HepG2 (cell line): Measurements from ENCODE around the gene SAMD4A. TPM values are rescaled to one million over a fixed set of nuclear protein-coding genes. Genes with fewer than 3 reads are reported as not detected.

Experiments used
- ATAC-seq: fragments of 200-7000 bp; cut with Tn5 transposase; 3 replicates; pipeline ENCODE4 v1.9.1; 2020; ENCODE audit warnings: mild to moderate bottlenecking, moderate library complexity
- BruUV-seq: library from RNA; stranded (reverse); fragments of 400-500 nt; replicated peaks from 2 replicates; lab custom pipeline; 2021; lab: Mats Ljungman, UMichigan
- CTCF ChIA-PET: fragments of 300-600 bp; formaldehyde crosslinking; extraction: SDS; loops from one replicate; lab custom pipeline; 2021; ENCODE audit warnings: low total read pairs, inconsistent platforms, low intra/inter-chr PET ratio; lab: Yijun Ruan, JAX
- POLR2A ChIA-PET: fragments of 350-600 bp; sonication (Branson Sonifier 250); formaldehyde crosslinking; loops from one replicate; lab custom pipeline; 2020; ENCODE audit warnings: antibody characterized with exemption, inconsistent platforms; lab: Yijun Ruan, JAX
- DNase-seq: peaks from one replicate; pipeline ENCODE4 v3.0.0-alpha.2; 2015; ENCODE audit warnings: low spot score
- FAIRE-seq: peaks from 3 replicates; lab custom pipeline; 2011; peaks lifted over from hg19 to GRCh38; lab: Jason Lieb, UNC
- H2AFZ ChIP-seq: one replicate; pipeline ENCODE4 v1.6.1; 2011; ENCODE audit warnings: low read length, inconsistent platforms
- H3K27ac ChIP-seq: fragments of 300-600 bp; 3 replicates; pipeline ENCODE4 v1.8.0; 2011; ENCODE audit warnings: mixed run types, mild to moderate bottlenecking, mixed read lengths, low read length, inconsistent platforms; ENCODE audit not compliant: insufficient read depth; ENCODE audit errors: extremely low read length
- H3K27me3 ChIP-seq, 2 experiments: fragments of 200-600 bp in 1 of 2; 2 replicates in 1 of 2; 3 replicates in 1 of 2; pipeline versions ENCODE4 v1.6.0 to v1.8.0; 2011; ENCODE audit warnings: low read length in 2 of 2, mild to moderate bottlenecking in 2 of 2, moderate library complexity in 2 of 2, inconsistent platforms in 1 of 2; ENCODE audit not compliant: insufficient read depth in 2 of 2, control insufficient read depth in 1 of 2
- H3K36me3 ChIP-seq, 2 experiments: fragments of 200-600 bp in 1 of 2; replicated peaks in 1 of 2; 2 replicates in 1 of 2; 3 replicates in 1 of 2; pipeline versions ENCODE4 v1.5.1 to v1.8.0; 2011; ENCODE audit warnings: low read length in 2 of 2, inconsistent platforms in 1 of 2; ENCODE audit not compliant: insufficient read depth in 2 of 2, control insufficient read depth in 1 of 2
- H3K4me1 ChIP-seq: 2 replicates; pipeline ENCODE4 v1.5.1; 2012; ENCODE audit warnings: low read length, inconsistent platforms; ENCODE audit not compliant: insufficient read depth
- H3K4me2 ChIP-seq: 2 replicates; pipeline ENCODE4 v1.6.0; 2011; ENCODE audit warnings: low read depth, low read length, inconsistent platforms
- H3K4me3 ChIP-seq, 3 experiments: fragments of 200-600 bp in 1 of 3; sonication (generic), shearing (Covaris generic) in 1 of 3; replicated peaks in 1 of 3; 2 replicates each; pipeline ENCODE4 v1.5.1; 2011 to 2016; ENCODE audit warnings: low read length in 3 of 3, inconsistent platforms in 2 of 3, low read depth in 2 of 3, mild to moderate bottlenecking in 2 of 3, control low read depth in 1 of 3, mixed read lengths in 1 of 3; ENCODE audit not compliant: insufficient read depth in 1 of 3
- H3K79me2 ChIP-seq: one replicate; pipeline ENCODE4 v1.6.1; 2011; ENCODE audit warnings: low read length, inconsistent platforms; ENCODE audit not compliant: insufficient read depth
- H3K9ac ChIP-seq: 2 replicates; pipeline ENCODE4 v1.6.0; 2011; ENCODE audit warnings: mild to moderate bottlenecking, low read depth, low read length, inconsistent platforms; ENCODE audit not compliant: insufficient read depth
- H3K9me3 ChIP-seq: 2 replicates; pipeline ENCODE4 v1.5.1; 2012; ENCODE audit warnings: mild to moderate bottlenecking, low read length
- H4K20me1 ChIP-seq: 2 replicates; pipeline ENCODE4 v1.6.0; 2011; ENCODE audit warnings: inconsistent platforms, mild to moderate bottlenecking, low read length, moderate library complexity; ENCODE audit not compliant: insufficient read depth
- DNMT3B ChIP-seq: conservative IDR thresholded peaks from 2 replicates; pipeline ENCODE4 v1.6.1; 2016; ENCODE audit warnings: missing biosample characterization, control low read depth
- NFIB ChIP-seq: sonication (generic); formaldehyde crosslinking; IDR thresholded peaks from 2 replicates; pipeline ENCODE4 v1.9.0; 2021; ENCODE audit warnings: missing genetic modification reagents, mild to moderate bottlenecking, borderline replicate concordance
- SMAD3 ChIP-seq: sonication (generic); formaldehyde crosslinking; IDR thresholded peaks from 2 replicates; pipeline ENCODE4 v1.4.0; 2020; ENCODE audit warnings: missing genetic modification reagents
- ZNF124 ChIP-seq: sonication (generic); formaldehyde crosslinking; IDR thresholded peaks from 2 replicates; pipeline ENCODE4 v1.4.0; 2020; ENCODE audit warnings: missing genetic modification reagents
- ZNF275 ChIP-seq: sonication (generic); formaldehyde crosslinking; IDR thresholded peaks from 2 replicates; pipeline ENCODE4 v1.8.0; 2022; ENCODE audit warnings: missing genetic modification reagents, mild to moderate bottlenecking, inconsistent platforms, borderline replicate concordance
- ZNF282 ChIP-seq: fragments of 450-650 bp; IDR thresholded peaks from 2 replicates; pipeline ENCODE4 v1.6.1; 2018; ENCODE audit not compliant: partially characterized antibody
- ZNF329 ChIP-seq: sonication (generic); formaldehyde crosslinking; IDR thresholded peaks from 2 replicates; pipeline ENCODE4 v1.9.0; 2021; ENCODE audit warnings: low read depth, mild to moderate bottlenecking, missing genetic modification reagents
- ZNF367 ChIP-seq: sonication (generic); formaldehyde crosslinking; IDR thresholded peaks from 2 replicates; pipeline ENCODE4 v1.4.0; 2020; ENCODE audit warnings: missing genetic modification reagents, borderline replicate concordance
- ZNF501 ChIP-seq: sonication (generic); formaldehyde crosslinking; IDR thresholded peaks from 2 replicates; pipeline ENCODE4 v1.5.1; 2020; ENCODE audit warnings: mild to moderate bottlenecking, moderate library complexity, missing genetic modification reagents
- ZNF670 ChIP-seq: sonication (generic); formaldehyde crosslinking; IDR thresholded peaks from 2 replicates; pipeline ENCODE4 v1.8.0; 2022; ENCODE audit warnings: mild to moderate bottlenecking, missing genetic modification reagents, borderline replicate concordance
- WGBS: methylation state at CpG from one replicate; pipeline ENCODE4 v1.1.6; 2017; ENCODE audit warnings: low lambda C conversion rate; 5-methylcytosine and 5-hydroxymethylcytosine counted together
- in situ Hi-C: cut with HindIII; loops from 2 replicates; pipeline ENCODE4 v1.10.0; 2017; ENCODE audit warnings: low pct_unique_long_range_greater_than_20kb; ENCODE audit not compliant: extremely low pct_ligation_motif_present
- intact Hi-C: fragments of 100-400 bp; cut with micrococcal nuclease; formaldehyde crosslinking; loops from one replicate; pipeline ENCODE4 v1.10.0; 2022; ENCODE audit not compliant: unreplicated experiment
- polyA plus RNA-seq, 8 experiments: library from polyadenylated mRNA; depleted of rRNA in 3 of 8; stranded (reverse) in 7 of 8; unstranded in 1 of 8; fragments of >200 nt; fragmentation: Illumina TruSeq in 4 of 8; extraction: Trizol in 4 of 8; gene quantifications; 2 replicates each; pipeline versions ENCODE4 v1.2.1 to v1.2.3, GENCODE V29; 2011 to 2016; ENCODE audit warnings: low read depth in 4 of 8, missing spikeins in 1 of 8, mixed read lengths in 1 of 8; ENCODE audit not compliant: insufficient read depth in 1 of 8
- total RNA-seq, 5 experiments: library from RNA; depleted of rRNA; stranded (reverse); fragments of >200 nt; fragmentation: Illumina TruSeq; extraction: Trizol; gene quantifications; 2 replicates each; pipeline ENCODE4 v1.2.3, GENCODE V29; 2016; ENCODE audit warnings: low read depth in 1 of 5
- TF ChIP-seq, protein P1 (sequence below): sonication (generic); formaldehyde crosslinking; IDR thresholded peaks from 2 replicates; pipeline ENCODE4 v1.5.0; 2020; ENCODE audit warnings: mild to moderate bottlenecking, missing genetic modification reagents, borderline replicate concordance

Gene SAMD4A
- total and polyA plus RNA-seq, 2 of the 13 experiments (the other 11 are each of a cell fraction or from before 2014, with no cell fraction given), result 11.8 to 13.0 TPM

DNA sequence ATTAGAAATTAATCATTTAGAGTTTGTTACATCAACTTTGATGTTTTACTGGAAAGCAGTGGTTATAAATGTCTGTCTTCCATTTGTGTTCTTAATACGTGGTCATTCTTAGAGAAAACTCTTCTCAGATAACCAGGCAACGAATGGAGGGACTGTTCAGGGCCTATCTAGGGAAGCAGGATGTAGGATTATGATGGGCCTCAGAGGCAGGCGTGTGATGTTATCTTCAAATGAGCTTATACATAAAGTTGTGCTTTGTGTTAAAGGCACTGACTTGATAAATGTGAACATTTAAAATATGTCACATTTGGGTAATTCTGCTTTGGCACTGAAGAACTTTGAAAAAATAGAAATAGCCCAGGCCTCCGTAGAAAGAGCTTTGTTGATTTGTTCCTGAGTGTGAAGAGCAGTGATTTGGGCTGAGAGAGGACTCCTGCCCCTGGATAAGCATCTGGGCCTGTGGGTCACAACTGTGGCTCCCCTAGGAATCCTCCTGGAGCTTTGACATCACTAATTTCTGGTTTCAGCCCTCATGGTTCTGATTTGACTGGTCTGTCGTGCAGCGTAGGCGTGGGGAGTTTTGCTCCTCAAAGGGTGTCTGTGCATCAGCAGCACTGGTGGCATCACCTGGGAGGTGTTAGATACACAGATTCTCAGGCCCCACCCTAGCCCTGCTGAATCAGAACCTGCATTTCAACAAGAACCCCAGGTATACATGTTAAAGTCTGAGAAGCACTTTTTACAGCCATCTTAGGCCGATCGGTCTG lies 55.4 kb downstream of the SAMD4A start (continued):
- no peak for TF ChIP-seq ZNF275
- TF ChIP-seq ZNF329 (CRISPR knock-in tag), result no peak
- TF ChIP-seq ZNF367 (CRISPR knock-in tag), result no peak
- no peak for TF ChIP-seq DNMT3B (CRISPR knock-in tag)
- no peak for TF ChIP-seq NFIB (CRISPR knock-in tag)
- no peak for TF ChIP-seq SMAD3 (CRISPR knock-in tag)
- no peak for TF ChIP-seq ZNF282
- TF ChIP-seq ZNF670 (CRISPR knock-in tag), result no peak
- no peak for TF ChIP-seq ZNF124 (CRISPR knock-in tag)

GRCh38 chr14:54623279-54624004 lies 56.5 kb downstream of the SAMD4A start:
- Histone ChIP-seq H3K4me3 (no peak overlapping the region), H3K36me3 (peaks cover 0 to 10% of the 10 kb centered on the region in 2 experiments; a peak in 1 of 5 replicates), H3K79me2 (peaks cover 46% of the 10 kb centered on the region), H3K4me1 (peaks cover 61% of the 10 kb centered on the region), H3K9ac (no peak overlapping the region), H2AFZ (no peak overlapping the region), H3K4me2 (no peak overlapping the region), H3K27me3 (no peaks in the 10 kb centered on the region), H4K20me1 (peaks cover 17% of the 10 kb centered on the region; the same call in 1 of the 2 replicates), H3K27ac (no peak overlapping the region), H3K9me3 (no peaks in the 10 kb centered on the region)
- no TSS peak for BruUV-seq
- ChIA-PET CTCF (no interaction called here), POLR2A (no interaction called here)
- FAIRE-seq (no peak), ATAC-seq (peak; percentile 25; the same call in 1 of the 3 replicates), DNase-seq (no peak)
- in situ Hi-C loops (no loop called here), intact Hi-C loops (no loop called here)
- 100% methylated on average over 1 of the region's 1 CpG for WGBS
- TF ChIP-seq, protein P1, sequence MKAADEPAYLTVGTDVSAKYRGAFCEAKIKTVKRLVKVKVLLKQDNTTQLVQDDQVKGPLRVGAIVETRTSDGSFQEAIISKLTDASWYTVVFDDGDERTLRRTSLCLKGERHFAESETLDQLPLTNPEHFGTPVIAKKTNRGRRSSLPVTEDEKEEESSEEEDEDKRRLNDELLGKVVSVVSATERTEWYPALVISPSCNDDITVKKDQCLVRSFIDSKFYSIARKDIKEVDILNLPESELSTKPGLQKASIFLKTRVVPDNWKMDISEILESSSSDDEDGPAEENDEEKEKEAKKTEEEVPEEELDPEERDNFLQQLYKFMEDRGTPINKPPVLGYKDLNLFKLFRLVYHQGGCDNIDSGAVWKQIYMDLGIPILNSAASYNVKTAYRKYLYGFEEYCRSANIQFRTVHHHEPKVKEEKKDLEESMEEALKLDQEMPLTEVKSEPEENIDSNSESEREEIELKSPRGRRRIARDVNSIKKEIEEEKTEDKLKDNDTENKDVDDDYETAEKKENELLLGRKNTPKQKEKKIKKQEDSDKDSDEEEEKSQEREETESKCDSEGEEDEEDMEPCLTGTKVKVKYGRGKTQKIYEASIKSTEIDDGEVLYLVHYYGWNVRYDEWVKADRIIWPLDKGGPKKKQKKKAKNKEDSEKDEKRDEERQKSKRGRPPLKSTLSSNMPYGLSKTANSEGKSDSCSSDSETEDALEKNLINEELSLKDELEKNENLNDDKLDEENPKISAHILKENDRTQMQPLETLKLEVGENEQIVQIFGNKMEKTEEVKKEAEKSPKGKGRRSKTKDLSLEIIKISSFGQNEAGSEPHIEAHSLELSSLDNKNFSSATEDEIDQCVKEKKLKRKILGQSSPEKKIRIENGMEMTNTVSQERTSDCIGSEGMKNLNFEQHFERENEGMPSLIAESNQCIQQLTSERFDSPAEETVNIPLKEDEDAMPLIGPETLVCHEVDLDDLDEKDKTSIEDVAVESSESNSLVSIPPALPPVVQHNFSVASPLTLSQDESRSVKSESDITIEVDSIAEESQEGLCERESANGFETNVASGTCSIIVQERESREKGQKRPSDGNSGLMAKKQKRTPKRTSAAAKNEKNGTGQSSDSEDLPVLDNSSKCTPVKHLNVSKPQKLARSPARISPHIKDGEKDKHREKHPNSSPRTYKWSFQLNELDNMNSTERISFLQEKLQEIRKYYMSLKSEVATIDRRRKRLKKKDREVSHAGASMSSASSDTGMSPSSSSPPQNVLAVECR (CRISPR knock-in tag), result no peak
- TF ChIP-seq ZNF501 (CRISPR knock-in tag), result no peak
